ENCODE data around the gene PLCL1.
"Not testable (repeated sequence)": the region's sequence is repeated elsewhere in the genome, so short reads cannot be mapped to it uniquely, and the experiment has no call there.

Gene PLCL1

GRCh38 chr2:198000417-198000816, 196.0 kb downstream of the PLCL1 start:
- DNase-seq (ENCODE audit: low spot score) = no peak

DNA sequence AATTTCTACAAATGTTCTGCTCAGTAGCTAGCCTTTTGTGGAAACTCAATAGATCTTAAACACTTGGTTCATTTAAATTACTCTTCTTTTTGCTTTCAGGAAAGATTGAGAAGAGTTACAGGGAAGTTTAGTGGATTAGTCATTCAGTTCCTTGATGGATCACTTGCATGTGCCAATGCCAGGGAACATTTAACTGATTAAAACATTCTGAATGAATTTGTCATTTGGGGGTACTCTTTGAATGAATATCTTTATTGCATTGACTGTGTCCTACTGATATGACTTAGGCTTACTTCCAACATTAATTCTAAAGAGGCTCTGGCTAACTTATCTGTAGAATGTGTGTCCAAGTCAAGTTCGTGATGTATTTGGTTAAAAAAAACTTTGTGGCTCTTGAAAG, 199.8 kb downstream of the PLCL1 start:
- peak; percentile 22 for DNase-seq (ENCODE audit: low spot score)

- DNase-seq (ENCODE audit: low spot score) = no peak
Measured at GRCh38 chr2:198004921-198005829, 200.8 kb downstream of the PLCL1 start.

GRCh38 chr2:198006733-198007132, 202.3 kb downstream of the PLCL1 start:
- DNase-seq (ENCODE audit: low spot score) = no peak

DNA sequence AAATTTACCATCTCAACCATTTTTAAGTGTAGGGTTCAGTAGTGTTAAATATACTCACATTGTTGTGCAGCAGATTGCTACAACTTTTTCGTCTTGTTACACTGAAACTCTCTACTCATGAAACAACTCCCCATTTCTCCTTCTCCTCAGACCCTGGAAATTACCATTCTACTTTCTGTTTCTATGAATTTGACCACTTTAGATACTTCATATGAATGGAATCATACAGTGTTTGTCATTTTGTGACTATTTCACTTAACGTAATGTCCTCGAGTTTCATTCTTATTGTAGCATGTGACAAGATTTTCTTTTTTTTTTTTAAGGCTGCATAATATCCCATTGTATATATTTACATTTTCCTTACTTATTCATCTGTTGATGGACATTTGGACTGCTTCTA, 203.8 kb downstream of the PLCL1 start:
- no peak for DNase-seq (ENCODE audit: low spot score)

DNA sequence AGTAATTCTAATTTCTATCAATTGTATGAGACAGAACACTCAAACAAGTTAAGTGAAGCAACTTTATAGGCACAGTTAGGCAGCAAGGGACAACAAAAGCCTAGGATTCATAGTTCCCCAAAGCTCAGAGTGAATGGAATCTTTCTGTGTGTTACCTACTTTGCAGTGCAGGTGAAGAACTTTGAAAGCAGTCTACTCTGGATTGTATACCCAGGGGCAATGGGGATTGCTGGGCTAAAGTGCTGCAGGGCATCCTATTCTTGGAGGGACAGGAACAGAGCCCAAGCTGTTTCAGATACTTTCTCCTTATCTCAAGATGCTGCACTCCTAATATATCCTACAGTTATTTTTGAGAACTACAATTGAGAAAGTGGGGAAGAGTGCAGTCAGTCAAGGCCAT, 207.6 kb downstream of the PLCL1 start:
- DNase-seq (ENCODE audit: low spot score) = no peak

DNA sequence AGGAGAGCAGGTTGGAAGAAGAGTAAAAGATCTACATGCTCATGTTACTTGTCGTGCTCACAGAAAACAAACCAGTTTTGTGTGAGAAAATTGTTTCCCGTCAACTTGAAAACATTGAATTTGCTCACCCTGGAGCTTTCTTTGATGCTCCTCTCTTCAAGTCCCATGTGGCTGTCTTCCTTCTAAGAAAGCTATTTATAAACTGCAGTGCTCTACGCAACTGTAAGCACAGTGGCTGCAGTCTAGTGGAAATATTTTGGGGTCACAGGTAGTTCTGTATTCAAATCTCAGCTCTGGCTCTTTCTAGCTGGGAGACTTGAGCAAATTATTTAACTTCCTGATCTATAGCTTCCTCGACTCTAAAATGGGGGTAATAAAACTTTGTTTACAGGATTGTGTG, 211.8 kb downstream of the PLCL1 start:
- DNase-seq (ENCODE audit: low spot score) = no peak

DNA sequence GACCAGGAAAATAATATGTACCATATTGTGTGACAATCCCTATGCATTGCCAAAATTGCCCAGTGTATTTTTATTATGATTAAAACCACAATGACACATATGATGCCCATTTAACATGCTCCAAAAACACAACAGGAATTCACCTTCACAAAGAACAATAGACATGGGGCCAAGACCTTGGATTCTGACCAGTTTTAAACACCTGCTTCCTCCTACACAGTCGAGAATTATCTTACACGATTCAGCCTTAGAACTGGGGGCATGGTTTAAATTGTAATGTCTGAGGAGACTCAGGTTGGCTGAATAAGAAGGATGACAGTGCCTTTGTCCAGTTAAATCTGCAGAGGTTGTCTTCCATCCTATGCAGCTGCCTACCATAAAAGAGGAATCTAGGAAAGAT, 212.7 kb downstream of the PLCL1 start:
- DNase-seq (ENCODE audit: low spot score) = no peak

DNA sequence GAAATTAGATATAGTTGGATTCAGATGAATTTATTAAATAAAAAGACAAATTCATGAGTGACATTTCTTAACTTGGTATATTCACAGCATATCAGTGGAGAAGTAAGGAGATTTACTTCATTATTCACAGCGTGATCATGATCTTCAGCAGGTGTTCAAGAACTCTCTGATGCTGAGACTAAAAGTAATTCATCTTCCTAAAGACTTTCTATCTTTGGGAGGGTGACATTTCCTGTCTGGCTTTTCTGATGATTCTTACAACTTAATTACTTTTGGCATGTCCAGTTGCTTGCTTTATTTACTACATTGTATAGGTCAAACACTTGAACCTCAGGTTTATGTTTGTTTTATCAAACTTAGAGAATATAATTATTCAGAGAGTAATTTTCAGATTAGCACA, 224.6 kb downstream of the PLCL1 start:
- no peak for DNase-seq (ENCODE audit: low spot score)

- DNase-seq (ENCODE audit: low spot score) = not testable (repeated sequence)
Measured at GRCh38 chr2:198029576-198029975, 225.2 kb downstream of the PLCL1 start.

DNA sequence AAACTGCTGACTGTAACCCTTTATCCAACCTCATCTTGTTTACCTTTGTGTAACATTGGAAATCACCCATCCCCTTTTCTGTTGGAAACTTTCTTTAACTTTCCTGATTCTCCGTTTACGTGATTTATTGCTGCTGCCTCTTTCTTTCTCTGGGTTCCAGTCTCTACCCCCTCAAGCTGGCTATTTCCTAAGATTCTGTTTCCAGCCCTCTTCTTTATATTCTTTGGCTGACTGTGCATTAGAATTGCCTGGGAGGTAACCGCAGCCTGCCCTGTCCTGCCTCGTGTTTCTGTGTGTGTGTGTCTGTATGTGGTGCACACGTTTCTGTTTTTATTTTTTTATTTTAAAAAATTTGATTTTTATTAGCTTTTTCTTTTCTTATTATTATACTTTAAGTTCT, 229.2 kb downstream of the PLCL1 start:
- no peak for DNase-seq (ENCODE audit: low spot score)

GRCh38 chr2:198036029-198036879, 231.9 kb downstream of the PLCL1 start:
- no peak for DNase-seq (ENCODE audit: low spot score)

GRCh38 chr2:198040835-198041234, 236.4 kb downstream of the PLCL1 start:
- DNase-seq (ENCODE audit: low spot score) = no peak

GRCh38 chr2:198042189-198042588, 237.8 kb downstream of the PLCL1 start:
- no peak for DNase-seq (ENCODE audit: low spot score)

DNA sequence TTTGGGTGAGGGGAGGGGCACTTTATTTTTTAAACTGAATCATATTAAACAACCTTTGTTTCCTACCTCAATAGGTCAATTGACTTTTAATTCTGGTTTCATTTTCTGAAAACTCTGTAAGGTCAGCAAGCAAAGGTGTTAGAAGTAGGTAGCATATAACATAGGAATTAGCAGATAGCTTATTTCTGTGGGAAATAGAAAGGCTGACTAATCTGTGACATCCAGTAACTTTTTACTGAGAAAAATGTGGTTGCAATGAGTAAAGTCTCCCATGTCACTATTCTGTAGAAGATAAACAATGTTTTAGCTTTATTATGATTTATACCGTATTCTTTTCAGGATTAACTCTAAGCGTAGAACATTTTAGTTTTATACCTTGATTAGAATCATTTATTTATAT, 240.4 kb downstream of the PLCL1 start:
- no peak for DNase-seq (ENCODE audit: low spot score)

GRCh38 chr2:198045227-198045626, 240.8 kb downstream of the PLCL1 start:
- DNase-seq (ENCODE audit: low spot score) = no peak

GRCh38 chr2:198052741-198053140, 248.3 kb downstream of the PLCL1 start:
- no peak for DNase-seq (ENCODE audit: low spot score)

DNA sequence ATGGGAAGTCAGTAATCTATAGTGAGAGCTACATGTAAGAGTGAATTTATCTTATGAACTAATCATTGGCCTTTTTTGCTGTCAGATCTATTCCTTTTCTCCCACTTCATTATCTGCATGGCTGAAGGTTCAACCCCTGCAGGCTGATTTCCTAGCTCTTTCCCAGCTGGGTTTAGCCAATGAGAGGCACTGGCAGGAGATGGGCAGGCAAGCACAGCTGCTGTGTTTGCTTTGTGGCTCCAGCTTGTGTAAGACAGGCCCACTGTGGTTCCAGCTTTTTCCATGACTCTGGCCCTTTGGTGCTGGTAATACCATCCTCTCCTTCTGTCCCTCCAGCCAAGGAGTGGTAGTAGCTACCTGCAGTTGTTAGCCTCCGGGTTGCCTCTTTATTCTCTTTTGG, 248.8 kb downstream of the PLCL1 start:
- DNase-seq (ENCODE audit: low spot score) = no peak

DNA sequence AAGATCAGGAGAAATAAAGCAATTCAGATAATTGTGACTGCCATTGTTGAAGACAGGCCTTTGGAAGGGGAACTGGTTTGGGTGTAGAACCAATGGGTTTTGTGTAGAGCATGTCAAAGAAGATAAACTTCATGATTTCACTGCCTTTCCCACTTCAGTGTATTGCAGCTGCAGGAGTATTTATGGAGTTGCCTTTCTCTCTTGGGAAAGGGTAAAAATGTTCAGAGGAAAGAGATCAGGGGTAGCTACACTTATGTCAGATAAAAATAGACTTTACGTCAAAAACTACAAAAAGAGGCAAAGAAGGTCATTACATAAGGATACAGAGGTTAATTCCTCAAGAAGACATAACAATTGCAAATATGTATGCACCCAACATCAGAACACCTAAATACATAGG, 249.4 kb downstream of the PLCL1 start:
- no peak for DNase-seq (ENCODE audit: low spot score)

DNA sequence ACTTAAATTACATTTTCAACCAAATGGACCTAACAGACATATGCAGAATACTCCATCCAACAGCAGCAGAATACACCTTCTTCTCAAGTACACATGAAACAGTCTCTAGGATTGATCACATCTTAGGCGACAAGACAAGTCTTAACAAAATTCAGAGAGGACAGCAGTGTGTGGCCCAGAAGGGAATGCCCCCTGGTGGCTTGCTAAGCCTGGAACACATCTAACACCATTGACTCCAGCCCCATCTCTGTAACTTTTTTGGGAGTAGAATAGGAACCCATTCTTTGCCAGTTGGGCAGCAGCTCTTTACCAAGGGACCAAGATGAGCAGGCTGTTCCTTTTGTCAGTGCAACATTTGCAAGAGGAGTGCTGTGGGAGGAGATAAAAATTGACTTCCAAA, 249.9 kb downstream of the PLCL1 start:
- DNase-seq (ENCODE audit: low spot score) = peak; percentile 58

- DNase-seq (ENCODE audit: low spot score) = no peak
Measured at GRCh38 chr2:198055716-198056115, 251.3 kb downstream of the PLCL1 start.

DNA sequence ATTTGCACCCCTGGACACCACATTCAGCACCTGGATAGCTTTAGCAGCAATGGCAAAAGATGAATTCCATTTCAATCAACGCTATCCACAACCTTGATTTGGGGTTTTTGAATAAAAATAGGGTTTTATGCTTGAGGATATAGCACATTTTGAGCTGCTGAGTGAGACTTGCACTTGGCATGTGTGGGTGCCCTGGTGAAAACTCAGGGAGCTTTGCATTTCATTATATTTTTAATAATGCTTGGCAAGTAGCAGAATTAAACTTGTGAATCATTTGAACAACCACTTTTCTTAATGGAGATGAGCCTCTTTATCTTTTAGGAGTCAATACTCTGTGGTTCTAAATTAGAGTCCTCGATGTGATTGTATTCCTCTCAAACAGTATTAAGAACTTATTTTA, 252.4 kb downstream of the PLCL1 start:
- DNase-seq (ENCODE audit: low spot score) = no peak

- DNase-seq (ENCODE audit: low spot score) = no peak
Measured at GRCh38 chr2:198059800-198060199, 255.4 kb downstream of the PLCL1 start.
